ENCODE data around the gene OTOP3.

DNA sequence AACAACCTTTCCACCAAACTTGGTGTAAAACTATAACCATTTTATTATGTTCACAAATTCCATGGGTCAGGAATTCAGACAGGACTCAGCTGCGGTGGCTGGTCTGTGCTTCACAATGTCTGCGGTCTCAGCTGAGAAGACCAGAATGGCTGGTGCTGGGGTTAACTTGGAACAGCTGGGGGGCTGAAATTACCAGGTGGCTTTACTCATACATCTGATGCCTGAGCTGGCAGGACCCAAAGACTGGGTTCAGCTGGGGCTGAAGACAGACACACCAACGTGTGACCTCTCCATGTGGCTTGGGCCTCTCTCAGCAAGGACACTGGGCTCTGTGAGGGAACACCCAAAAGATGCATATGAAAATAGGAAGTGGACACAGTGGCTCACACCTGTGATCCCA is 42.5 kb downstream of the OTOP3 start:
- TF ChIP-seq, protein P1, sequence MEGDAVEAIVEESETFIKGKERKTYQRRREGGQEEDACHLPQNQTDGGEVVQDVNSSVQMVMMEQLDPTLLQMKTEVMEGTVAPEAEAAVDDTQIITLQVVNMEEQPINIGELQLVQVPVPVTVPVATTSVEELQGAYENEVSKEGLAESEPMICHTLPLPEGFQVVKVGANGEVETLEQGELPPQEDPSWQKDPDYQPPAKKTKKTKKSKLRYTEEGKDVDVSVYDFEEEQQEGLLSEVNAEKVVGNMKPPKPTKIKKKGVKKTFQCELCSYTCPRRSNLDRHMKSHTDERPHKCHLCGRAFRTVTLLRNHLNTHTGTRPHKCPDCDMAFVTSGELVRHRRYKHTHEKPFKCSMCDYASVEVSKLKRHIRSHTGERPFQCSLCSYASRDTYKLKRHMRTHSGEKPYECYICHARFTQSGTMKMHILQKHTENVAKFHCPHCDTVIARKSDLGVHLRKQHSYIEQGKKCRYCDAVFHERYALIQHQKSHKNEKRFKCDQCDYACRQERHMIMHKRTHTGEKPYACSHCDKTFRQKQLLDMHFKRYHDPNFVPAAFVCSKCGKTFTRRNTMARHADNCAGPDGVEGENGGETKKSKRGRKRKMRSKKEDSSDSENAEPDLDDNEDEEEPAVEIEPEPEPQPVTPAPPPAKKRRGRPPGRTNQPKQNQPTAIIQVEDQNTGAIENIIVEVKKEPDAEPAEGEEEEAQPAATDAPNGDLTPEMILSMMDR (IDR thresholded peaks at IDR 0.05), result no peak
- TF ChIP-seq POLR2A (IDR thresholded peaks at IDR 0.05) (no peak), EP300 (IDR thresholded peaks at IDR 0.05) (no peak)
